Uterus (tissue), 2 donors: Measurements from ENCODE around the gene CNPY1.

Experiments
- CTCF ChIP-seq, 4 experiments: fragments of 200-600 bp in 2 of 4; fragments of 450-650 bp in 2 of 4; sonication (generic) in 2 of 4; IDR thresholded peaks; one replicate each; pipeline ENCODE4 v1.5.1; 2016 to 2019; ENCODE audit warnings: antibody characterized with exemption in 4 of 4, mild to moderate bottlenecking in 2 of 4, moderate library complexity in 1 of 4
- POLR2A ChIP-seq, 2 donors: fragments of 450-650 bp; IDR thresholded peaks; one replicate each; pipeline ENCODE4 v1.6.1; 2016; ENCODE audit warnings: antibody characterized with exemption in 2 of 2, mild to moderate bottlenecking in 1 of 2, moderate library complexity in 1 of 2

- TF ChIP-seq CTCF (IDR thresholded peaks at IDR 0.05), result no peak
- TF ChIP-seq POLR2A (IDR thresholded peaks at IDR 0.05), result no peak
Measured at GRCh38 chr7:155568333-155568660, 21.9 kb upstream of the CNPY1 start.
